Measurements from ENCODE around the gene STARD3.

DNA sequence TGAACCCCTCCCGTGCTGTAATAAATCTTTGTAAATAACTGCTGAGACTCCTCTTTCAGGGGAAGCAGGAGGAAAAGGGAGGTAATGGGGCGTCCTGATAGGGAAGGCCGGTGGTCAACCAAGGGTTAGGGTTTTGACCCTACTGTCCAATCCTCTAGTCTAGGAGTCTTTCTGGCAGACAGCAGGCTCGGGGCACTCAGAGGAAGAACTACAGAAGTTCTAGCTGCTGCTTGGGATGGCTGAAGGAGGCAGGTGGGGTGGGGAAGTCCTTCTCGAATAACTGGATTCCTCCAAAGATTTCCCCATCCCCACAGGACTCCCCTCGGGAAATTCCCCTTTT lies 387 bp upstream of the STARD3 start:
- TF ChIP-seq MAZ (IDR thresholded peaks at IDR 0.05; ENCODE audit: borderline replicate concordance, low read depth, low read length): no peak
- no peak for TF ChIP-seq HEYL (CRISPR knock-in tag; IDR thresholded peaks at IDR 0.05)
- TF ChIP-seq CTCF (IDR thresholded peaks at IDR 0.05): no peak
- no peak for TF ChIP-seq FOXS1 (CRISPR knock-in tag; IDR thresholded peaks at IDR 0.05)
- no peak for TF ChIP-seq FOSL2 (IDR thresholded peaks at IDR 0.05)
- no peak for TF ChIP-seq FOSL2 (CRISPR knock-in tag; IDR thresholded peaks at IDR 0.05)
- TF ChIP-seq, protein P1, sequence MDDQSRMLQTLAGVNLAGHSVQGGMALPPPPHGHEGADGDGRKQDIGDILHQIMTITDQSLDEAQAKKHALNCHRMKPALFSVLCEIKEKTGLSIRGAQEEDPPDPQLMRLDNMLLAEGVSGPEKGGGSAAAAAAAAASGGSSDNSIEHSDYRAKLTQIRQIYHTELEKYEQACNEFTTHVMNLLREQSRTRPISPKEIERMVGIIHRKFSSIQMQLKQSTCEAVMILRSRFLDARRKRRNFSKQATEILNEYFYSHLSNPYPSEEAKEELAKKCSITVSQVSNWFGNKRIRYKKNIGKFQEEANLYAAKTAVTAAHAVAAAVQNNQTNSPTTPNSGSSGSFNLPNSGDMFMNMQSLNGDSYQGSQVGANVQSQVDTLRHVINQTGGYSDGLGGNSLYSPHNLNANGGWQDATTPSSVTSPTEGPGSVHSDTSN (IDR thresholded peaks at IDR 0.05): no peak
- no peak for TF ChIP-seq MYC (IDR thresholded peaks at IDR 0.05; ENCODE audit: borderline replicate concordance, low read length)
- no peak for TF ChIP-seq RAD21 (conservative IDR thresholded peaks at IDR 0.05 in 1 of 2, IDR thresholded peaks at IDR 0.05 in 1 of 2)
- TF ChIP-seq KDM5A (IDR thresholded peaks at IDR 0.05): no peak
- TF ChIP-seq CEBPB (IDR thresholded peaks at IDR 0.05): no peak
- no peak for TF ChIP-seq POLR2A (IDR thresholded peaks at IDR 0.05; ENCODE audit: low read length)
- TF ChIP-seq ZFP36 (IDR thresholded peaks at IDR 0.05; ENCODE audit: borderline replicate concordance, partially characterized antibody): no peak
- TF ChIP-seq CHD2 (IDR thresholded peaks at IDR 0.05; ENCODE audit: low read length, partially characterized antibody): no peak
